ENCODE results near the gene GABRB1. TPM values are rescaled to one million over a fixed set of nuclear protein-coding genes. Genes with fewer than 3 reads are reported as not detected.

GABRB1 gene
- total and polyA plus RNA-seq, 2 experiments from 2014 or later: not detected

DNA sequence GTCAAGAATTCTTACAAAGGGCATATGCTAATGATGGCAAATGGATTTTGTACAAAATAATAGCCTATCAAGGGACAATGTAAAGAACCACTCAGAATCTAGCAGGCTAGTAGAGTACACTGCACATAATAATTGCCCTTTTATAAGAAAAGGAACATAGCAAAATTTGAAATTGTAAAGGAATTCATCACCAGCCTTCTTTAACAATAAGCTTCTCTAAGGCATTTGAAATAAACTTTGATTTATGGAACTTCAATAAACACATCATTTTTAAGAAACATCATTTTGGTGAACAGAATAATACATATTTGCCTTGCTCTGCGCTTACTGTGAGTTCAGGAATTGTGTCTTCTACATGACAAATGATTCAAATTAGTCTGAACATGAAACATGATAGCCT, 444.0 kb downstream of the GABRB1 start:
- Histone ChIP-seq H3K9me3 (ENCODE audit: low read depth) (no peaks in the 10 kb centered on the region), H4K20me1 (ENCODE audit: insufficient read depth) (no peaks in the 10 kb centered on the region), H2AFZ (no peak overlapping the region), H3K9me2 (ENCODE audit: insufficient read depth) (0 out of 2 replicates have a peak, but pooled peaks cover 7% of the 10 kb centered on the region), H3K27me3 (replicated peaks; ENCODE audit: insufficient read depth) (no peaks in the 10 kb centered on the region), H3K4me3 (no peak overlapping the region), H3F3A (ENCODE audit: insufficient read depth) (peaks cover 2% of the 10 kb centered on the region; the same call in 1 of the 2 replicates), H3K4me2 (ENCODE audit: unreplicated experiment) (no peak overlapping the region), H3K36me3 (ENCODE audit: low read depth) (no peaks in the 10 kb centered on the region), H3K79me2 (ENCODE audit: insufficient read depth) (no peaks in the 10 kb centered on the region), H3K9ac (no peak overlapping the region), H3K4me1 (ENCODE audit: insufficient read depth) (peaks cover 5% of the 10 kb centered on the region), H3K27ac (no peak overlapping the region)
- WGBS, 2 experiments (ENCODE audit: low coverage in 1 of 2, low lambda C conversion rate in 2 of 2, missing lambda C conversion rate in 2 of 2): 0% methylated on average over 1 of the region's 1 CpG
- TF ChIP-seq EZH2 (IDR thresholded peaks at IDR 0.05; ENCODE audit: insufficient read depth, poor library complexity, severe bottlenecking) (no peak), EZH2phosphoT487 (IDR thresholded peaks at IDR 0.05; ENCODE audit: insufficient read depth, low read depth) (no peak)
- in situ Hi-C loops (cut with MboI): no loop called here
- DNase-seq: no peak

Other genes starting within 250 kb of the GABRB1 start
- gene COX7B2, start 122.3 kb upstream of the GABRB1 start, total RNA-seq (2014; rRNA removed; shearing (Covaris generic)): not detected in 2 replicates
- gene COX7B2, start 122.3 kb upstream of the GABRB1 start, polyA plus RNA-seq (2016; fragmentation: Nextera tagmentation; extraction: Ambion mirVana): not detected in 2 replicates
- not detected in 2 replicates for gene GABRA4, start 38.0 kb upstream of the GABRB1 start, total RNA-seq (2014; rRNA removed; shearing (Covaris generic))
- not detected in 2 replicates for gene GABRA4, start 38.0 kb upstream of the GABRB1 start, polyA plus RNA-seq (2016; fragmentation: Nextera tagmentation; extraction: Ambion mirVana)